22Rv1 (cell line): ENCODE measurements around the gene MINDY4.

Experiments
- H3K27ac ChIP-seq: fragments of 450-650 bp; 2 replicates; pipeline ENCODE4 v1.5.1; 2017
- ZFX ChIP-seq: fragments of 450-650 bp; IDR thresholded peaks from 2 replicates; pipeline ENCODE4 v1.6.1; 2017; ENCODE audit warnings: antibody characterized with exemption, borderline replicate concordance
- TF ChIP-seq, protein P1 (sequence below): fragments of 450-650 bp; IDR thresholded peaks from 2 replicates; pipeline ENCODE4 v1.5.1; 2017; ENCODE audit warnings: mild to moderate bottlenecking

Gene MINDY4

DNA sequence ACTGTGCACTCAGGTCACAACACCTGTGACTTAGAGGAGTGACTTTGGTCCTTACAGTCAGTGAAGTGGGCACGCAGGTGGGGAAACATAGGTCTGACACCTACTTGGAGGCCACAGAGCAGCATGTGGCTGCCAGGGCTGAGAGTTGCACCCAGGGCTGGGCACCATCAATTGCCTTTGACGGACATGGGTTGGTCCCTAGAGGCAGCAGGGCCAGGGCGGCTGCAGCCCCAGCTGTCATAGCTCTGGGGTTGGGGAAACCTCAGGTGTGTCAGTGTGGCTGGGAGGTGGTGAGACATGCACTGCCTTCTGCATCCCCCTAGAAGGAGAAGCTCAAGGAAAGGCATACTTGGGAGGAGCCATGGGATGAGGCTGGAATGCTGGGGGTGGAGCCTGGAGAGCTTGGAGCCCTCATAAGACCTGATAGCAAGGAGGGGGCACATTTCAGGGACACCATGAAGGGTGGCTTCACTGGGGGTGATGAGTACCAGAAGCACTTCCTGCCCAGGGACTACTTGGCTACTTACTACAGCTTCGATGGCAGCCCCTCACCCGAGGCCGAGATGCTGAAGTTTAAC is 19.4 kb upstream of the MINDY4 start, which contains the start of gene INMT:
INMT (plus strand) TSS at position 440 of the 578 bp plus-strand sequence; CDS start at position 456, 16 bp downstream.
- TF ChIP-seq, protein P1, sequence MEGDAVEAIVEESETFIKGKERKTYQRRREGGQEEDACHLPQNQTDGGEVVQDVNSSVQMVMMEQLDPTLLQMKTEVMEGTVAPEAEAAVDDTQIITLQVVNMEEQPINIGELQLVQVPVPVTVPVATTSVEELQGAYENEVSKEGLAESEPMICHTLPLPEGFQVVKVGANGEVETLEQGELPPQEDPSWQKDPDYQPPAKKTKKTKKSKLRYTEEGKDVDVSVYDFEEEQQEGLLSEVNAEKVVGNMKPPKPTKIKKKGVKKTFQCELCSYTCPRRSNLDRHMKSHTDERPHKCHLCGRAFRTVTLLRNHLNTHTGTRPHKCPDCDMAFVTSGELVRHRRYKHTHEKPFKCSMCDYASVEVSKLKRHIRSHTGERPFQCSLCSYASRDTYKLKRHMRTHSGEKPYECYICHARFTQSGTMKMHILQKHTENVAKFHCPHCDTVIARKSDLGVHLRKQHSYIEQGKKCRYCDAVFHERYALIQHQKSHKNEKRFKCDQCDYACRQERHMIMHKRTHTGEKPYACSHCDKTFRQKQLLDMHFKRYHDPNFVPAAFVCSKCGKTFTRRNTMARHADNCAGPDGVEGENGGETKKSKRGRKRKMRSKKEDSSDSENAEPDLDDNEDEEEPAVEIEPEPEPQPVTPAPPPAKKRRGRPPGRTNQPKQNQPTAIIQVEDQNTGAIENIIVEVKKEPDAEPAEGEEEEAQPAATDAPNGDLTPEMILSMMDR, result no peak
- TF ChIP-seq ZFX, result no peak
- H3K27ac ChIP-seq, result peak within 1 kb of the TSS; percentile 62

DNA sequence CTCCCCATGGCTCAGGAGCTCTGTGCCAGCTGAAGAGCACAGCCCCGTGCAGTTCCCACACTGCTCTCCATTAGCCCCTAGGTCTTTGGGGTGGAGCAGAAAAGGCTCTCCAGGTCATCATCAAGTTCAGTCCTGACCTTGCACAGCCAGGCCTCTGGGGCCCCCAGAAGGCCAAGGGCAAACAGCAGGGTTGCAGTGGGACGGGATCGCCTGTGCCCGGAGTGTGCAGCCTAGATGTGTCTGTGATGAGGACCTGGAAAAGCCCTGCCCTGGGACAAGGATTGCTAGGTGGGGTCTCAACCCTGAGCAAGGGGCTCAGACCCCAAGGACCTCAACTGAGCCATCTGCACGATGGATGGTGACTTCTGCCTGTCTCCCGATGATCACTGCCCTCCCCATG is 18.7 kb upstream of the MINDY4 start:
- peak overlapping the region; percentile 22 for H3K27ac ChIP-seq
- TF ChIP-seq, protein P1, result no peak
- no peak for TF ChIP-seq ZFX

DNA sequence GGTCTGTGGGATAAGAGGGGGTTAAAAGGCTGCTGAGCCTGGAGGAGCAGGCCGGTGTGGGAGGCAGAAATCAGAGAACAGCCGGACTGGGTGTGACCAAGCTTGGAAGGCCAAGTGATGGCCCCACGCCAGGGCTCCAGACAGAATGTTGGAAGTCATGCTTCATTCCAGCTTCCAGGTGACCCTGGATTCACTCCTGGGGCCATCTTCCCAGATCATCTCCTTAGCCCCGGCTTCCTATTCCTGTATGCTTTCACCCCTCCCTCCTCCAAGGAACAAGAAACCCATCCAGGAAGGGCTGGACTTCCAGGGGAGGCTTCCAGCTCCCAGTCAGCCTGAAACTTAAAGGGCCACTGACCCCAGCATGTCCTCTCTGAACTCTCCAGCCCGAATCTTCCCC is 18.2 kb upstream of the MINDY4 start:
- peak overlapping the region; percentile 22 for H3K27ac ChIP-seq
- no peak for TF ChIP-seq ZFX
- TF ChIP-seq, protein P1, result no peak

DNA sequence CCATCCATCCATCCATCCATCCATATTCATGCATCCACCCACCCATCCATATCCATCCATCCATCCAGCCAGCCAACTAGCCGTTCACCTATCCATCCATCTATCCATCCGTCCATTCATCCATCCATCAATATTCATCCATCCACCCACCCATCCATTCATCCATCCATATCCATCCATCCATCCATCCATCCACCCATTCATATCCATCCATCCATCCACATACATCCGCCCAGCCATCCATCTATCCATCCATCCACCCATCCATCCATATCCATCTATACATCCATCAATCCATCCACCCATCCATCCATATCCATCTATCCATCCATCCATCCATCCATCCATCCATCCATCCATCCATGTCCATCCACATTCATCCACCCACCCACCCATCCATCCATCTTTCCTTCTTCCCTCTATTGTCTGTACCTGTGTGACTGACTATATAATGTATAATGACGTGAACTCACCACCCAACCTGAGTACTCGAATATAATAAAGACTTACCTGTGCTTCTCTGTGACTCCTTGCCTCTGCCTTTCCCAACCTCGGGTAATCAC is 16.8 kb upstream of the MINDY4 start:
- no peak overlapping the region for H3K27ac ChIP-seq
- TF ChIP-seq, protein P1, result no peak
- no peak for TF ChIP-seq ZFX

DNA sequence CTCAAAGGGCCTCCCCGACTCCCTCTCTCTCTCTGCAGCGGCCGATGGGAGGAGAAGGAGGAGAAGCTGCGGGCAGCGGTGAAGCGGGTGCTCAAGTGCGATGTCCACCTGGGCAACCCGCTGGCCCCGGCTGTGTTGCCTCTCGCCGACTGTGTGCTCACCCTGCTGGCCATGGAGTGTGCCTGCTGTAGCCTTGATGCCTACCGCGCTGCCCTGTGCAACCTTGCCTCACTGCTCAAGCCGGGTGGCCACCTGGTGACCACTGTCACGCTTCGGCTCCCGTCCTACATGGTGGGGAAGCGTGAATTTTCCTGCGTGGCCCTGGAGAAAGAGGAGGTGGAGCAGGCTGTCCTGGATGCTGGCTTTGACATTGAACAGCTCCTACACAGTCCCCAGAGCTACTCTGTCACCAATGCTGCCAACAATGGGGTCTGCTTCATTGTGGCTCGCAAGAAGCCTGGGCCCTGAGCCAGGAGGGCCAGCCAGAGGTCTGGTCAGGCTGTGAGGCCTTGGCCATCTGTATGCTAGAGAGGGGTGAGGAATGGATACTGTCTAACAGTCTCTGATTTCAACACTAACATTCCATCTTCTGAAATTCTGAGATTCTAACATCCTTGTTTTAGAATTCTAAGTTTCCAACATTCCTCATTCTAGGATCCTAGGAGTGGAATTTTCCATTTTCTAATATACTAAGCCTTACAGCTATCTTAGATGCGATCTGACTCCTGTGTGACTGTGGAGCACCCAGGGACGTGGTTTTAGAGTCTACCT is 15.6 kb upstream of the MINDY4 start:
- TF ChIP-seq, protein P1, result no peak
- TF ChIP-seq ZFX, result no peak
- no peak overlapping the region for H3K27ac ChIP-seq

DNA sequence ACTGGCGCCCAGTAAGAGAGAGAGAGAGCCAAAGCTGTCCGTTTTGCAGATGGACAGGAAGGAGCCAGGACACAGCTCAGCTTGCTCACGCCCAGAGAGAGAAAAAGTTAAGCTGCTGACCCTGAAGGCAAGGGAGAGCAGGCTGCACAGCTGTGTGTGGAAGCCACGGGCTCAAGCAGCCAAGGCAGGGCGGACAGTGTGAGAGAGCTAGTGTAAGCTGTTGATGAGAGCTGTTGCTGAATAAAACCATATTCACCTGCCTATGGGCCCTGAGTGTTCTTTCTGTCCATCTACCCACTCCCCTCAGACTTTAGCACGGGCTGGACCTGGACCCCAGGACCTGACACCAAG is 13.9 kb upstream of the MINDY4 start:
- H3K27ac ChIP-seq, result no peak overlapping the region
- TF ChIP-seq ZFX, result no peak

DNA sequence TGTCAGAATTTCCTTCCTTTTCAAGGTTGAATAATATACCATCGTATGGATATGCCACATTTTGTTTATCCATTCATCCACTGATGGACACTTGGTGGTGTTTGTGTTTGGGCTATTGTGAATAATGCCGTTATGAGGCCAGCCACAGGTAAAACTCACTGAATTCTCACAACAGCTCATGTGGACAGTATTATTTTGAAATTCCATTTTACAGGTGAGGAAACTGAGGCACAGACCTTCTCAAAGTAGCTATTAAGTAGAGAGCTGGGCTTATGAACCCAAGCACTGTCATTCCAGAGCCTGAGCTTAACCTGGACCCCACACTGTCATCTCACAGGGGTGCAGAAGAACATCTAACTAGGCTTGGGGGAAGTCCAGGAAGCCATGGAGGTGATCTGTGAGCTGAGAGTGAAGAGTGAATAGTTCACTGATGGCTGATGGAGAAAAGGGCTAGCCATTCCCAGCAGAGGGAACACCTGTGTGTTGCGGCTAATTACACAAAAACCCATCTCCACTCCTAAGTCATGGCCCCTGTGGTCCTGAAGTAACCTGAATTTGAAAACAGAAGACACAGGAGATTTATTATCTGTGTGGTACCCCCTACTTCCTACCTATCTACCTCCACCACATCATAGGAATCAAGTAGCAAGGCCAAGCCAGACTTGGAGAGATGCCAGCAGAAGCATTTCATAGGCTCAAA is 10.6 kb upstream of the MINDY4 start:
- no peak for TF ChIP-seq ZFX
- TF ChIP-seq, protein P1, result no peak
- no peak overlapping the region for H3K27ac ChIP-seq
